Activated CD4-positive, CD25-positive, alpha-beta regulatory T cell (primary cell): Measurements from ENCODE around the gene ATAD3A.
A peak's percentile ranks its signal among the peaks of the same experiment; 100 is the strongest.

Experiments
- DNase-seq, 4 experiments: peaks; one replicate each; lab custom pipeline; 2025; lab: John Stamatoyannopoulos, UW

The ATAD3A gene

DNA sequence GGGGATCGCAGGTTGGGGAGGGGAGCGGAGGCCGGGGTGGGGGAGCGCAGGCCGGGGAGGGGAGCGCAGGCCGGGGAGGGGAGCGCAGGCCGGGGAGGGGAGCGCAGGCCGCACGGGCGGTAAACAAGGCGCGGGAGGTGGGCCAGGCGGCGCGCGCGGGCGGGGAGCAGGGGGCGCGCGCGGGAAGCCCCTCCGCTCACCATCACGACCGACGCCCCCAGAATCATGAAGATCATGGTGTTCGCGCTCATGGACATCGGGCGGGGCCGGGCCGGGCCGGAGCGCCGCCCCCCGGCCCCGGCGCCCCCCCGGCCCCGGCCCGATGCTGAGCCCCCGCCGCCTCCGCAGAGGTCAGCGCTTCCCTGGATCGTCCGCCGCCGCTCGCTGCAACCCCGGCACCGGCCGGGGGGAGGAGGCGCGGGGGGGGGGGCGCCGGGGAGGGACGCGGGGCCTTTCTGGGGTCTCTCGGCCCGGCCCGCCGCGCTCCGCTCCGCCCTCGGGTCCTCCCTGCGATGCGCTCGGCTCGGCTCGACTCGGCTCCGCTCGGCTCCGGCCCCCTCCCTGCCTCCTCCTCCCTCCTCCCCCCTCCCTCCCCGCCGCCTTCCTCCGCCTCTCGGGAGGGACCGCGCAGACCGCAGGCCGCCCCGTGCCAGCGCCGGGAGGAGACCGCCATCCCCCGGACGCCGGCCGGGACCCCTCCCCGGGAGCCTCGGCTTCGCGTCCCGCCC, 28.3 kb downstream of the ATAD3A start, which contains the start of gene TMEM240:
TMEM240 (minus strand) TSS at position 535 of the 728 bp plus-strand sequence; CDS start at position 257, 278 bp downstream.
- peak in 1 of 4 experiments; percentile 12 for DNase-seq

- DNase-seq = no peak
Observed at GRCh38 chr1:1540818-1541628, 29.1 kb downstream of the ATAD3A start.

GRCh38 chr1:1541956-1542765, 30.2 kb downstream of the ATAD3A start:
- no peak for DNase-seq

DNA sequence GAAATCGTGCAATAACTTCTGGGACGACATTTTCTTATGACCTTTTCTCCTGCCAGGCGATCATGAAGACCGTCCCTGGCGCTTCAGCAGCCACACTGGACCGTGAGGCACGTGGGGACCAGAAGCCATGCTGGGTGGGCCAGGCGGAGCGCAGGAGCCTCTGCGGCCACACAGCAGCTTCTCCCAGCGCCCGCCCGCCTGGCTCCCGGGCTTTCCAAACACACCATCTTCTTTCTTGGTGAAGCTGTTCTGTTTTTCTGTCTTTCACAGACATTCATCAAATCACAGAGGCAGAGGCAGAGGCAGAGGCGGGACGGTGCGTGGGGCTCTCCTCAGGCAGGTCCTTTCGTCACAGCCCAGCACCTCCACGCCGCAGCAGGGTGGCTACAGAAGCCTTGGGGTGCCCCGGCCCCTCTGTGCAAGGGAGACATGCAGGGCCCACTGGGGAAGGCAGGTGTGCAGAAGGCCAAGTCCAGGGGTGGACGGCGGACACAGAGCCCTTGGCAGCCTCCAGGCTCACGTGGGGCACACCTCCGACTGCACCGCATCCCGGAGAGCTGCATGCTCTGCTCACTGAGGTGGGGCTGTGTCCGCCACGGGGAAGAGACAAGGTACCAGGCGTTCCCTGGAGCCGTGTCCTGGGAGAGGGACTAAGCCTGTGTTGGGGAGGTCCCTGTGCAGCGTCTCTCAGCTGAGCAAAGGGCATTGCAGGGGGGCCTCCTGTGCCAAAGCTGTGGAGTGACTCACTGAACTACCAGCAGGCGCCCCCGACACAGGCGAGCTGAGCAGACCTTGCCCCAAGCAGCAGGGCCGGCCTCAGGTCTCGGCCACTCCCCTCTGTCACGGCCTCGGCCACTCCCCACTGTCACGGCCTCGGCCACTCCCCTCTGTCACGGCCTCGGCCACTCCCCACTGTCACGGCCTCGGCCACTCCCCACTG, 31.1 kb downstream of the ATAD3A start:
- DNase-seq = no peak

- no peak for DNase-seq
Observed at GRCh38 chr1:1543706-1544099, 31.7 kb downstream of the ATAD3A start.

DNA sequence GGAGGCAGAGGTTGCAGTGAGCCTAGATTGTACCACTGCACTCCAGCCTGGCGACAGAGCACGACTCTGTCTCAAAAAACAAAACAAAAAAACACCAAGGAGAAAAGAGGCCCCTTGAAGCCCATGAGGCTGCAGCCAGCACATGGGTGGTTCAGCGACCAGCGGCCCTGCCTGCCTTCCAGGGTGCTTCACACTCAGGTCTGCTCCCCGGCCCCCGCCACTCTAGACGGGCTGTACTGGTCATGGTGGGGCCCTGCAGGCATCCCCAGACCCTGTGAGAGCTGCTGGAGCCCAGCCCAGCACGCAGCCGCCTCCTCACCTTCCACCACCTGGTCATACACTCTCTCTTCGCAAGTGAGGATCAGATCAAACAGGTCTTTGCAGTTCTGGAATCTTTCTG, 32.6 kb downstream of the ATAD3A start:
- DNase-seq = no peak

- no peak for DNase-seq
Observed at GRCh38 chr1:1545946-1546737, 34.2 kb downstream of the ATAD3A start.

- DNase-seq = no peak
Observed at GRCh38 chr1:1547011-1547410, 35.0 kb downstream of the ATAD3A start.

DNA sequence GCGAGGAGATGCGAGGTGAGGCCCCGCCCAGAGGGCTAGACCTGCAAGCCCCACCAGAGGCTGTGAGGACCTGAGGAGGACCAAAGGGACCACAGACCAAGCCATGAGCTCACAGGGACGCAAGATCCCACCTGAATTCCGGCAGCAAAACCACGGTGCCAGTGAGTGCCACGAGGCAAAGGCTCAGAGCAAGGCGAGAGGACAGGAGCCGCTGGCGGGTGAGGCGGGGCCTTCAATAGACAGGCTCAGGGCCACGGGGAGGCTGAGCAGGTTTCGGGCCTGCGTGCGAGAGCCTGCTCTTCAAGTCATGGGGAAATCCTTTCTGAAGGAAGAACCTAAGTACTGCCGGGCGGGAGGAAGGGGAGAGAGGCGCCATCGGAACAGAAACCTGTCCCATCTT, 35.5 kb downstream of the ATAD3A start:
- DNase-seq = no peak

DNA sequence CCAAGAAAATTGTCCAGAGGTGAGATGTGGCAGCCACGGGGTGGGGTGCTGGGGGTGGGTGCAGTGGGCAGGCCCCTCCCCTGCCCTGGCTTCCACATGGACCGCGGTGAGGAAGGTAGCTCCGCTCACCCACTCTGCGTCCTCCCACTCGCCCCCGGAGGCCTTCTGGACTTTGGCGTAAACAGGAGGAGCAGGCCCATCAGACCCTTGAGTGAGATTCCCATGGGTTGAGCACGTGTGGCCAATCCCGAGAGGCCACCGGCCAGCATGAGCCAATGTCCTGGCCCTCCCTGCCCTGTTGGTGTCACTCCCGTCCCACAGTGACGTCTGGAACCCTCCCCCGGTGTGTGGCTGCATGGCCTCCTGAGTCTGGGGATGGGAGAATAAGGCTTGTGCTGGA, 36.6 kb downstream of the ATAD3A start:
- DNase-seq = no peak

- no peak for DNase-seq
Observed at GRCh38 chr1:1550087-1550486, 38.1 kb downstream of the ATAD3A start.

DNA sequence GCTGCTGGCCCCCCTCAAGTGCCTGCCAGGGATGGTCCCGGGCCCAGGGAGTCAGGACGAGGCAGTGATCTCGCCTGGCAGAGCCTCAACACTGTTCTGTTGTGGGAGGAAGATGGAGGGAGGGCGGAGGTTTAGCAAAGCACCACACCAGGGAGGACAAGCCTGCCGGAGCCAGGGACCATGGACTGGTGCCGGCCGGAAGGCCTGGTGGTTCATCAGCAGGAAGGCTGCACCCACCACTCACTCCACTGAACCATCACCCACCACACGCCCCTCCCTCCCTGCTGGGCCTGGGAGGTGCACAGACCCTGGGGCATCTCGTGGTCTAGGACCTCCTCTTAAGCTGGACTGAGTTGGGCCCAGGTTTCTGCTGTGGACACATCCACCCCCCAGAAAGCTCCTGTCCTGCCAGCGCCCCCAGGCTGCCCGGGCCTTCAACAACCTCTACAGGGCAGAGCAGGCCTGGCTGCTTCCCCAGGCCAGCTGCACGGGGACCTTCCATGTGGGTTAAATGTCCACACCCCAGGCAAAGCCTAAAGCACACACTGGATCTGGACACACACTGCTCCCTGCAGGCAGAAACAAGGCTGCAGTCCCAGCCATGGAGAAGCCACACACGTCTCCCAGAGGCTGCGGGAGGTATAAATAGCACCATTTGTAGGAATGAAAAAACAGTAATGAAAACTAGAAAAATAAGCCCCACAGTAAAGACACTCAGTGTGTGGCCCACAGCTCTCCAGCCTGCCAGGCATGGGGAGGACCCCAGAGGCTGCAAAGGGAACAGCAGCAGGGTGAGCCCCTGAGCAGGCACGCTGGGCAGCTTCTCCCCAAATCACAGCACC, 38.9 kb downstream of the ATAD3A start:
- DNase-seq = no peak

DNA sequence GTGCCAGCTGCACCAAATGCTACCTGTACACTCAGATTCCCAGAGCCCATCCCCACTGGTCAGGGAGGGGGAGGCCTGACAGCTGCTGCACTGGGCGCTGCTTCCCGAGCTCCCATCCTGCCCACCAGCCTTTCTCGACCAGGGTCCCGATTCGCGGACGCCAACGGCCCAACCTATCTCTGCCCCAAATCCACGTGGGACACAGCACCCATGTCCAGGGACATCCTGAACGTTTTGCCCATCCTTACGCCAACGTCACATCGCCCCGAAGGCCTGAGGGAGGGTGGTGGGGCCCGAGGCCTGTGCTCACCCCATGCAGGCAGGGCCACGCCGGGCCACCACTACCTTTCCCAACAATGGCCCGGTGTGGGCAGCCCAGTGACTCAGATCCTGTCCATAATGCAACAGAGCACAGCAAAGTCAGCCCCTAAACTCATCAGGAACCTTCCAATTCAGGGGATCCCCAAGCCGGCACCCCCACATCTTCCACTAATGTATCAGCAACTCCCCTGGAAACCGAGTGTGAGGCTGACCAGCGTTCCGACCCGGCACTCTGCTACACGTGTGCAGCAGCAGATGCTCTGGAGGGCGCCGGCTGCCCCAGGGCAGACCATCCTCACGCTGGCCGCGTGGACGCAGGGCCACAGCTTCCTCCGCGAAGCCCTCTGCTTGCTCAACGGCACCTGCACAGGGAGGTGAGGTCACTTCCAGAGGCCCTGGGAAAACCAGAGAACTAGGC, 39.7 kb downstream of the ATAD3A start:
- no peak for DNase-seq

DNA sequence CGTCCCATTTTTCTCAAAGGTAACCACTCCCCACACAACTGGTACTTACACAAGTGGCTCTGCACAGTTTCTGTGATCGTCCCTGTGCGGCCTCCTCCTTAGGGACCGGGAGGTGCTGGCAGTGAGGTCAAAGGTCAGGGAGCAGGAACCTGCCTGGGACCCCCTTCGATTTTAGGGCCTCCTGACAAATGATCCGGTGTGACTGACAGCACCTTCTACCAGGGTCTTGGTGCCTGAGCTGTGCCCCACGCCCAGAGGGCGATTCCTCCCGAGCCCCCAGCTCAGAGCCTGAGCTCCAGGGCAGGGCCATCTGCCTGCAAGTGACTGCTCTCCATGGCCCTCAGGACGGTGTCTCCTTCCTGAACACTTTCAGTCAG, 40.3 kb downstream of the ATAD3A start:
- DNase-seq = no peak

GRCh38 chr1:1553821-1554494, 42.0 kb downstream of the ATAD3A start:
- no peak for DNase-seq

GRCh38 chr1:1554550-1554925, 42.6 kb downstream of the ATAD3A start:
- DNase-seq = no peak

GRCh38 chr1:1554926-1555915, 43.3 kb downstream of the ATAD3A start:
- no peak for DNase-seq
